Measurements from ENCODE around the gene PUS7L.

- no peak for TF ChIP-seq POLR2A (IDR thresholded peaks at IDR 0.05; ENCODE audit: low read depth, low read length)
- no peak for TF ChIP-seq POLR2AphosphoS5 (IDR thresholded peaks at IDR 0.05; ENCODE audit: low read depth, low read length)
These were observed 63.7 kb downstream of the PUS7L start for GRCh38 chr12:43694879-43695278.
